ENCODE results near the gene S100Z. TPM values are rescaled to one million over a fixed set of nuclear protein-coding genes. Genes with fewer than 3 reads are reported as not detected.

Gene S100Z
- total and polyA plus RNA-seq, 2 experiments from 2014 or later = not detected

DNA sequence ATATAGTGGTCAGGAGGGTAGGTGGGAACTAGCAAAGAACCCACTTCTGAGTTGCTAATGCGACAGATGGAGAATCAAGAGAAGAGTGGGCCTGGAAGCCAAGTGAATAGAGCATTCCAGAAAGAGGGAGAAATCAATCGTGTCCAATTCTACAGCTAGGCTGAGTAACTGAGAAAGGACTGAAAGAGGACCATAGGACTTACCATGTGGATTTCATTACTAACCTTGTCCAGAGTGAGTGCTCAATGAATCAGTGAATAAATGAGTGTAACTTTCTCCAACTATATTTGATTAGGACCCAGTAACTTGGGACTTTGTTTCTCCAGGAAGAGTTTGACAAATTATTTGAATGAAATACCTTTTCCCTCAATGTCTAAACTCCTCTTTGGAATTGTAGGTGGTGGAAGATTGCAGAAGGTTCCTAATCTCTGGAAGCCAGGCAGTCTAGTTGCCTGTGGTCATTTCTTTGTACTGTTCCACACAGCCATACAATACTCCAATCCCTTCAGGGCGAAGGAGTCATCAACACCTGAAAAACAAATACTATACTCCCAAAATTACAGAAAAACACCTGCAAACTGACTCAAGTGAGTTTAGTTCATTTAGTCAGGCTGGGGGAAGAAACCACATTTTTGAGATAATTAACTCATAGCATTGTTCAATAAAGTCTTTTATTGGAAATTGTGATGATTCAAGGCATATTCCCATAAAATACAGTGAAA lies 33.5 kb upstream of the S100Z start:
- Histone ChIP-seq H3K9me2 (ENCODE audit: insufficient read depth) (no peaks in the 10 kb centered on the region), H2AFZ (no peak overlapping the region), H3K4me2 (ENCODE audit: unreplicated experiment) (peak overlapping the region; percentile 13), H4K20me1 (ENCODE audit: insufficient read depth) (no peaks in the 10 kb centered on the region), H3K27me3 (replicated peaks; ENCODE audit: insufficient read depth) (no peaks in the 10 kb centered on the region), H3K79me2 (ENCODE audit: insufficient read depth) (no peaks in the 10 kb centered on the region), H3K36me3 (ENCODE audit: low read depth) (no peaks in the 10 kb centered on the region), H3K9me3 (ENCODE audit: low read depth) (no peaks in the 10 kb centered on the region), H3F3A (ENCODE audit: insufficient read depth) (peaks cover 39% of the 10 kb centered on the region), H3K4me3 (no peak overlapping the region), H3K27ac (peak overlapping the region; percentile 22; the same call in 1 of the 2 replicates), H3K4me1 (ENCODE audit: insufficient read depth) (peaks cover 47% of the 10 kb centered on the region), H3K9ac (no peak overlapping the region)
- TF ChIP-seq EZH2 (IDR thresholded peaks at IDR 0.05; ENCODE audit: insufficient read depth, poor library complexity, severe bottlenecking) (no peak), EZH2phosphoT487 (IDR thresholded peaks at IDR 0.05; ENCODE audit: insufficient read depth, low read depth) (no peak)
- 56 to 66% methylated on average over 3 of the region's 3 CpGs for WGBS, 2 experiments (ENCODE audit: low coverage in 1 of 2, low lambda C conversion rate in 2 of 2, missing lambda C conversion rate in 2 of 2)
- in situ Hi-C loops (cut with MboI) = no loop called here
- DNase-seq = peak; percentile 78

DNA sequence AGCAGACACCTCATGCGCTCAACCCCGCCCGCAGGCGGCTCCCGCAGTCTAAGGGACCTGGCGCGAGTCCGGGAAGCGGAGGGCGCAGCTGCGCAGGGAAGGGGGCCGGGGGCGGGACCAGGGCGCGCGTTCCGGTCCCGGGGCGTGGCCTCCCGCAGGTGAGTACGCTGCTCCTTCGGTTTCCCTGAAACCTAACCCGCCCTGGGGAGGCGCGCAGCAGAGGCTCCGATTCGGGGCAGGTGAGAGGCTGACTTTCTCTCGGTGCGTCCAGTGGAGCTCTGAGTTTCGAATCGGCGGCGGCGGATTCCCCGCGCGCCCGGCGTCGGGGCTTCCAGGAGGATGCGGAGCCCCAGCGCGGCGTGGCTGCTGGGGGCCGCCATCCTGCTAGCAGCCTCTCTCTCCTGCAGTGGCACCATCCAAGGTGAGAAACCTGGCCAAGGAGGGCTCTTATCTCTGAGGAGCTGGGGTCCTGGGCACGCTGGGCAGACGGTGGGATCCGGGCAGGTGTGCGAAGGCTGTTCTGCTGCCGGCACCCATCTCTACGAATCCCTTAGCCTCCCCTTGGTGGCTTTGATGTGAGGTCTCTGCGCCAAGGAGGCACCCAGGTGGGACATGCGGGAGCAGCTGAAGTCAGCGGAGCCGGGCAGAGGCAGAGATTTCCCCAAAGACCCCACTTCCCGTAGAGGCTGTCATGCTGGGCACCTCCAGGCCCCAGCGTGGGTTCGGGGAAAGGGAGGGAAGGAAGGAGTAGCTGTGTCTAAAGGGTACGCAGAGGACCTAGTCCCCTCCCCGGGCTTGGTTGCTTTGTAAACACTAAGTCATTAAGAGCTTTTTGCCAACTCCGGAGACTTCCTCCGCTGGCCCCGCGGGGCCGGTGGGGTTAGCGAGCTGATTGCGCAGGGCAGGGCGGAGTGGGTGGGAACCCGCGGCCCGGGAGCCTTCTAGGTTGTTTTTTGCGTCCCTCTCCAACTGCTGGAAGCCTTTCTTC lies 30.7 kb upstream of the S100Z start, which contains the start of gene F2RL1:
Gene F2RL1, plus strand, starts transcription at position 187 of the 988 bp plus-strand sequence. Its CDS starts 153 bp downstream, at position 340.
- H3K4me2 ChIP-seq (ENCODE audit: unreplicated experiment) = peak within 1 kb of the TSS; percentile 93
- no peak for TF ChIP-seq EZH2 (IDR thresholded peaks at IDR 0.05; ENCODE audit: insufficient read depth, poor library complexity, severe bottlenecking)
- TF ChIP-seq EZH2phosphoT487 (IDR thresholded peaks at IDR 0.05; ENCODE audit: insufficient read depth, low read depth) = no peak
- H4K20me1 ChIP-seq (ENCODE audit: insufficient read depth) = no peaks in the 10 kb centered on the region
- no peaks in the 10 kb centered on the region for H3K9me3 ChIP-seq (ENCODE audit: low read depth)
- no peaks in the 10 kb centered on the region for H3K9me2 ChIP-seq (ENCODE audit: insufficient read depth)
- no peaks in the 10 kb centered on the region for H3K79me2 ChIP-seq (ENCODE audit: insufficient read depth)
- peaks cover 41% of the 10 kb centered on the region for H3K4me1 ChIP-seq (ENCODE audit: insufficient read depth)
- H3F3A ChIP-seq (ENCODE audit: insufficient read depth) = peaks cover 37% of the 10 kb centered on the region
- H3K9ac ChIP-seq = peak within 1 kb of the TSS; percentile 57
- in situ Hi-C loops (cut with MboI) = no loop called here
- H3K27me3 ChIP-seq (replicated peaks; ENCODE audit: insufficient read depth) = no peaks in the 10 kb centered on the region
- DNase-seq = peak; percentile 85
- H3K4me3 ChIP-seq = peak within 1 kb of the TSS; percentile 76
- H3K36me3 ChIP-seq (ENCODE audit: low read depth) = no peaks in the 10 kb centered on the region
- H3K27ac ChIP-seq = no peak within 1 kb of the TSS
- WGBS, 2 experiments (ENCODE audit: low coverage in 1 of 2, low lambda C conversion rate in 2 of 2, missing lambda C conversion rate in 2 of 2) = 2 to 4% methylated on average over 36 to 54 of the region's 72 CpGs
- peak within 1 kb of the TSS; percentile 85 for H2AFZ ChIP-seq

DNA sequence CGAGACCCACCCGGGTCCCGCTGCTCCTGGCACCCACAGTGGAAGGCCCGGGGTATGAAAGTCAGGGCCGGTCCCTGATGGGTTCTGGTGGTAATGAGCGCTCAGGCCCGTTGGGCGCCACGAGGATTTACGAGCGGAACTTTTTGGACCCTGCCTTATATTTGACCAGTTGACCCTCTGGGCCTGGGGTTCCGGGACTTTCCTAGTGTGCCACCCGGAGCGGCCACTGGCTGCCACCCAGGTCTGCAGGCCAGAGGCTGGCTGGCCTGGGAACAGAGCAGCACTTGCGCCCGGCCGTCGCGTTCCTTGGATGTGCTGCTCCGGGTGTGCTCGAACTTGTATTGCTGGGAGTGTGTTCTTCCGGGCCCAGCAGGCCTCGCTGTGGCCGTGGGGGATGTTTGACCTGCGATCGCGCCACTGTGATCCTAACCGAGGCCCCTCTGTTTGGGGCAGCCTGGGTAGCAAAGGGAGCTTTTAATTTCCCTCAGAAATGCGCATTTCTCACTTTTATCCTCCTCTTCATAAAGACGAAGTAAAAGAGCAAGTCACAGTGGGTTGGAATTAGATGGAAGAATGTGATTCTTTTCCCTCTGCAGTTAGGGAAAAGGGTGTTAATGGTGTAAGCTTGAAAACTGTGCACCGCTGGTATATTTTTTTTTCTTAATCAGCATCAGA lies 29.8 kb upstream of the S100Z start:
- H3K27ac ChIP-seq = no peak overlapping the region

DNA sequence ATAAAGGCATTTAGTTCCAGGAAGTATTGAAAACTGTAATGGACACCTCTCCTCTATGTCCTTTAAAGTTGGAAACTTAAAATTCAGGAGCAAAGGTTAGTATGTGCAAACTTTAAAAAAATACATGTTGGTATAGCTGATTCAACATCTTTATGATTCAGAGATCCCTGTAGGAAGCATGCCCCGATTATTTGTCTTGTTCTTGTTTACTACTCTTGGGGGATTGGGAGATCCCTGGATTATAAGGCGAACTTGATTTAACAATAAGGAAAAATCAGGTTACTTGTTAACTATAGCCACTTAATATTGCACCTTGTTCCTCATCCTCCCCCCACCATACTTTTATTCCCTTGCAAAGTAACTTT lies 29.3 kb upstream of the S100Z start:
- H3K9me3 ChIP-seq (ENCODE audit: low read depth) = no peaks in the 10 kb centered on the region
- no peaks in the 10 kb centered on the region for H4K20me1 ChIP-seq (ENCODE audit: insufficient read depth)
- H3K36me3 ChIP-seq (ENCODE audit: low read depth) = no peaks in the 10 kb centered on the region
- in situ Hi-C loops (cut with MboI) = no loop called here
- TF ChIP-seq EZH2 (IDR thresholded peaks at IDR 0.05; ENCODE audit: insufficient read depth, poor library complexity, severe bottlenecking) = no peak
- TF ChIP-seq EZH2phosphoT487 (IDR thresholded peaks at IDR 0.05; ENCODE audit: insufficient read depth, low read depth) = no peak
- no peak overlapping the region for H3K4me2 ChIP-seq (ENCODE audit: unreplicated experiment)
- WGBS, 2 experiments (ENCODE audit: low coverage in 1 of 2, low lambda C conversion rate in 2 of 2, missing lambda C conversion rate in 2 of 2) = 60 to 64% methylated on average over 2 of the region's 2 CpGs
- H3K9me2 ChIP-seq (ENCODE audit: insufficient read depth) = no peaks in the 10 kb centered on the region
- H3K4me1 ChIP-seq (ENCODE audit: insufficient read depth) = peaks cover 29% of the 10 kb centered on the region
- no peak overlapping the region for H3K9ac ChIP-seq
- H3K27me3 ChIP-seq (replicated peaks; ENCODE audit: insufficient read depth) = no peaks in the 10 kb centered on the region
- no peak overlapping the region for H2AFZ ChIP-seq
- peaks cover 26% of the 10 kb centered on the region for H3F3A ChIP-seq (ENCODE audit: insufficient read depth)
- DNase-seq = no peak
- H3K27ac ChIP-seq = no peak overlapping the region
- H3K79me2 ChIP-seq (ENCODE audit: insufficient read depth) = no peaks in the 10 kb centered on the region
- H3K4me3 ChIP-seq = no peak overlapping the region

More for the DNA sequence above, 29.8 kb upstream of the S100Z start:
- Histone ChIP-seq H3K79me2 (ENCODE audit: insufficient read depth) (no peaks in the 10 kb centered on the region), H2AFZ (peak overlapping the region; percentile 85), H3F3A (ENCODE audit: insufficient read depth) (peaks cover 31% of the 10 kb centered on the region), H3K9me2 (ENCODE audit: insufficient read depth) (no peaks in the 10 kb centered on the region), H4K20me1 (ENCODE audit: insufficient read depth) (no peaks in the 10 kb centered on the region), H3K9me3 (ENCODE audit: low read depth) (no peaks in the 10 kb centered on the region), H3K27me3 (replicated peaks; ENCODE audit: insufficient read depth) (no peaks in the 10 kb centered on the region), H3K4me1 (ENCODE audit: insufficient read depth) (peaks cover 34% of the 10 kb centered on the region), H3K4me3 (peak overlapping the region; percentile 76), H3K36me3 (ENCODE audit: low read depth) (no peaks in the 10 kb centered on the region), H3K4me2 (ENCODE audit: unreplicated experiment) (peak overlapping the region; percentile 93), H3K9ac (peak overlapping the region; percentile 57; the same call in 1 of the 2 replicates)
- in situ Hi-C loops (cut with MboI) = no loop called here
- TF ChIP-seq EZH2phosphoT487 (IDR thresholded peaks at IDR 0.05; ENCODE audit: insufficient read depth, low read depth) = no peak
- no peak for DNase-seq
- 48 to 50% methylated on average over 29 to 30 of the region's 31 CpGs for WGBS, 2 experiments (ENCODE audit: low coverage in 1 of 2, low lambda C conversion rate in 2 of 2, missing lambda C conversion rate in 2 of 2)
